GM18861 (cell line): ENCODE measurements around the gene SCGB1D4.

ENCODE experiments used
- ATAC-seq: cut with Tn5 transposase; IDR thresholded peaks from one replicate; pipeline ENCODE4 v1.9.1; 2021; ENCODE audit not compliant: unreplicated experiment

SCGB1D4 gene

GRCh38 chr11:62280452-62280851, 18.4 kb downstream of the SCGB1D4 start:
- no peak for ATAC-seq

GRCh38 chr11:62273789-62274275, 25.0 kb downstream of the SCGB1D4 start:
- no peak for ATAC-seq

DNA sequence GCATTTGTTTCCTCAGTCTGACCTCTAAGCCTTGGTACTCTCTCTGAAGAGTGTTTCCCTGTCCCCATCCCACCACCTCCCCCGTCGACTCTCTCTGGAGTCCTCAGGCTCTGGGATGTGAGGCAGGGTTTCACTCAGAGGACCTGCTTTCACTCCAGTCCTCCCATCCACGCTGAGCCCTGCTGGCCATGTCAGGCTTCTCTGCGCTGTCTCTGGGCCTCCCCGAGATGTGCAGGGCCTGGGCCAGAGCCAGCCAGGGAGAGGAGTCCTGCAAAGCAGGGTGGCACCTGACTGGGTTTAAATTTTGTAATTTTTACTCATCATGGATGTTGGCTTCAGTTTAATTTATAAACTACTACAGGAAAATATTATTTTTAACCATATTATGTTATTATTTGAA, 25.6 kb downstream of the SCGB1D4 start:
- ATAC-seq, result no peak

- ATAC-seq, result no peak
Observed at GRCh38 chr11:62269654-62270278, 29.1 kb downstream of the SCGB1D4 start, which contains the start of gene SCGB2A2. TSS of gene SCGB2A2 (plus strand) at chr11:62270158. CDS start at chr11:62270217, 59 bp downstream.

- no peak for ATAC-seq
Observed at GRCh38 chr11:62267576-62267975, 31.3 kb downstream of the SCGB1D4 start.

GRCh38 chr11:62267050-62267449, 31.8 kb downstream of the SCGB1D4 start:
- ATAC-seq, result no peak

GRCh38 chr11:62266558-62266957, 32.3 kb downstream of the SCGB1D4 start:
- no peak for ATAC-seq

- ATAC-seq, result no peak
Observed at GRCh38 chr11:62264004-62264403, 34.9 kb downstream of the SCGB1D4 start.

GRCh38 chr11:62260261-62260953, 38.5 kb downstream of the SCGB1D4 start:
- no peak for ATAC-seq

- no peak for ATAC-seq
Observed at GRCh38 chr11:62256281-62256680, 42.6 kb downstream of the SCGB1D4 start.

DNA sequence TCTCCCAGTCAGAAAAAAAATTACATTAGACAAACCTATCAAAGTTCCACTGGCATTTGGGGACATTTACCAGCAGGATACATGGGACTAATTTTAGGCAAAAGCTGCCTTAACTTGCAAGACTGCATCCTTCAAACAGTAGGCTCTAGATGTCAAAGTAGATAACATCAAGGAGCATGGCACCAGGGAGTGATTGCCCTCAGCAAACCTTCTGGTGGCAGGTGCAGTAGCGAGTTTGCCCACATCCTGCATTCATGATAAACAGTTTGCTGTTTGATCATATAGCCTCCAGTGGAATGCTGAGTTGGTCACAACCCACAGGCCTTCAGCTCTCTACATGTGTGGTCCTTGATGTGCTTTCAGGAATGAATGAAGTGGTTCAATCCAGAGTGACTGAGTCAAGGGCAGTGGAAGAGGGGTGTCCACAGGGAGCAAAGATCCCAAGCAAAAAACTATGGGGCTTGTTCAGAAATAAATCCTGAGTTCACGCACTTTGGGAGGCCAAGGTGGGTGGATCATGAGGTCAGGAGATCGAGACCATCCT, 44.8 kb downstream of the SCGB1D4 start:
- no peak for ATAC-seq

GRCh38 chr11:62251698-62252097, 47.2 kb downstream of the SCGB1D4 start:
- no peak for ATAC-seq
